Erythroblast (primary cell): ENCODE results near the gene OR2G6.

Source experiments
- GATA1 ChIP-seq: IDR thresholded peaks from 2 replicates; pipeline ENCODE4 v1.6.1; 2011; ENCODE audit warnings: low read depth, mild to moderate bottlenecking, control low read depth, low read length, moderate library complexity
- POLR2A ChIP-seq: IDR thresholded peaks from 2 replicates; pipeline ENCODE4 v1.6.1; 2011; ENCODE audit warnings: mild to moderate bottlenecking, low read length

DNA sequence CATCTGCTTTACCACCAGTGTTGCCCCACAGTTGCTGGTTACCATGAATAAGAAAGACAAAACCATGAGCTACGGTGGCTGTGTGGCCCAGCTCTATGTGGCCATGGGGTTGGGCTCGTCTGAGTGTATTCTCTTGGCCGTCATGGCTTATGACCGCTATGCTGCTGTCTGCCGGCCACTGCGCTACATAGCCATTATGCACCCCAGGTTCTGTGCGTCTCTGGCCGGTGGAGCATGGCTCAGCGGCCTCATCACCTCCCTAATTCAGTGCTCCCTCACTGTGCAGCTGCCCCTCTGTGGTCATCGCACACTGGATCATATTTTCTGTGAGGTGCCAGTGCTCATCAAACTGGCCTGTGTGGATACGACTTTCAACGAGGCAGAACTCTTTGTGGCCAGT lies 14.0 kb downstream of the OR2G6 start:
- no peak for TF ChIP-seq POLR2A
- TF ChIP-seq GATA1 = no peak
